MM.1S (cell line): ENCODE data around the gene HDAC9.

Experiments used
- DNase-seq: peaks from one replicate; pipeline ENCODE4 v3.0.0-alpha.2; 2015
- H2AFZ ChIP-seq: fragments of 300-600 bp; sonication (generic); 2 replicates; pipeline ENCODE4 v1.6.0; 2016; ENCODE audit warnings: antibody characterized with exemption, low read length
- H3F3A ChIP-seq: fragments of 300-600 bp; sonication (generic); 2 replicates; pipeline ENCODE4 v1.6.1; 2016; ENCODE audit warnings: mild to moderate bottlenecking, antibody characterized with exemption, low read length, moderate library complexity, mixed read lengths; ENCODE audit not compliant: insufficient read depth
- H3K27ac ChIP-seq: fragments of 300-600 bp; sonication (generic); 2 replicates; pipeline ENCODE4 v1.5.1; 2016; ENCODE audit warnings: mild to moderate bottlenecking, low read length
- H3K27me3 ChIP-seq: fragments of 300-600 bp; sonication (generic); replicated peaks from 2 replicates; pipeline ENCODE4 v1.6.0; 2016; ENCODE audit warnings: low read length; ENCODE audit not compliant: insufficient read depth
- H3K36me3 ChIP-seq: fragments of 300-600 bp; sonication (generic); replicated peaks from 2 replicates; pipeline ENCODE4 v1.6.1; 2016; ENCODE audit warnings: mild to moderate bottlenecking, low read length, mixed read lengths; ENCODE audit not compliant: insufficient read depth
- H3K4me1 ChIP-seq: fragments of 300-600 bp; sonication (generic); 2 replicates; pipeline ENCODE4 v1.6.1; 2016; ENCODE audit warnings: low read length, mixed read lengths
- H3K4me2 ChIP-seq: fragments of 300-600 bp; sonication (generic); 2 replicates; pipeline ENCODE4 v1.6.0; 2016; ENCODE audit warnings: low read depth, low read length
- H3K4me3 ChIP-seq: fragments of 300-600 bp; sonication (generic); 2 replicates; pipeline ENCODE4 v1.5.1; 2016; ENCODE audit warnings: low read length, mixed read lengths
- H3K79me2 ChIP-seq: fragments of 300-600 bp; sonication (generic); 2 replicates; pipeline ENCODE4 v1.6.1; 2016; ENCODE audit warnings: mixed run types, low read length, mixed read lengths
- H3K9ac ChIP-seq: fragments of 300-600 bp; sonication (generic); 2 replicates; pipeline ENCODE4 v1.6.1; 2016; ENCODE audit warnings: low read length, mixed read lengths
- H3K9me2 ChIP-seq: fragments of 300-600 bp; sonication (generic); replicated peaks from 2 replicates; pipeline ENCODE4 v1.6.1; 2016; ENCODE audit warnings: mild to moderate bottlenecking, low read length, mixed read lengths; ENCODE audit not compliant: insufficient read depth
- H3K9me3 ChIP-seq: fragments of 300-600 bp; sonication (generic); replicated peaks from 2 replicates; pipeline ENCODE4 v1.6.1; 2016; ENCODE audit warnings: mild to moderate bottlenecking, low read length, mixed read lengths; ENCODE audit not compliant: insufficient read depth
- H4K20me1 ChIP-seq: fragments of 300-600 bp; sonication (generic); 2 replicates; pipeline ENCODE4 v1.6.1; 2016; ENCODE audit warnings: mild to moderate bottlenecking, low read length, moderate library complexity, mixed read lengths; ENCODE audit not compliant: insufficient read depth
- EZH2 ChIP-seq: fragments of 300-600 bp; sonication (generic); optimal IDR thresholded peaks from 2 replicates; pipeline ENCODE3; 2017; ENCODE audit warnings: low read depth, mild to moderate bottlenecking, antibody characterized with exemption, low read length, mixed read lengths
- EZH2phosphoT487 ChIP-seq: fragments of 300-600 bp; sonication (generic); IDR thresholded peaks from 2 replicates; pipeline ENCODE4 v1.6.1; 2018; ENCODE audit warnings: antibody characterized with exemption, low read length
- TF ChIP-seq, protein P1 (sequence below): fragments of 300-600 bp; sonication (generic); IDR thresholded peaks from 2 replicates; pipeline ENCODE4 v1.5.1; 2016; ENCODE audit warnings: antibody characterized with exemption, low read length, mixed read lengths

HDAC9 gene

GRCh38 chr7:18623389-18623788 lies 127.8 kb downstream of the HDAC9 start:
- no peak for TF ChIP-seq EZH2
- no peak for TF ChIP-seq EZH2phosphoT487
- TF ChIP-seq, protein P1, sequence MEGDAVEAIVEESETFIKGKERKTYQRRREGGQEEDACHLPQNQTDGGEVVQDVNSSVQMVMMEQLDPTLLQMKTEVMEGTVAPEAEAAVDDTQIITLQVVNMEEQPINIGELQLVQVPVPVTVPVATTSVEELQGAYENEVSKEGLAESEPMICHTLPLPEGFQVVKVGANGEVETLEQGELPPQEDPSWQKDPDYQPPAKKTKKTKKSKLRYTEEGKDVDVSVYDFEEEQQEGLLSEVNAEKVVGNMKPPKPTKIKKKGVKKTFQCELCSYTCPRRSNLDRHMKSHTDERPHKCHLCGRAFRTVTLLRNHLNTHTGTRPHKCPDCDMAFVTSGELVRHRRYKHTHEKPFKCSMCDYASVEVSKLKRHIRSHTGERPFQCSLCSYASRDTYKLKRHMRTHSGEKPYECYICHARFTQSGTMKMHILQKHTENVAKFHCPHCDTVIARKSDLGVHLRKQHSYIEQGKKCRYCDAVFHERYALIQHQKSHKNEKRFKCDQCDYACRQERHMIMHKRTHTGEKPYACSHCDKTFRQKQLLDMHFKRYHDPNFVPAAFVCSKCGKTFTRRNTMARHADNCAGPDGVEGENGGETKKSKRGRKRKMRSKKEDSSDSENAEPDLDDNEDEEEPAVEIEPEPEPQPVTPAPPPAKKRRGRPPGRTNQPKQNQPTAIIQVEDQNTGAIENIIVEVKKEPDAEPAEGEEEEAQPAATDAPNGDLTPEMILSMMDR, result no peak

GRCh38 chr7:18624459-18624858 lies 128.9 kb downstream of the HDAC9 start:
- no peak overlapping the region for H3K27ac ChIP-seq
- no peaks in the 10 kb centered on the region for H3K79me2 ChIP-seq
- no peak overlapping the region for H2AFZ ChIP-seq
- H4K20me1 ChIP-seq, result no peaks in the 10 kb centered on the region
- no peaks in the 10 kb centered on the region; the same call in 1 of the 2 replicates for H3K36me3 ChIP-seq
- H3F3A ChIP-seq, result no peaks in the 10 kb centered on the region
- H3K4me3 ChIP-seq, result no peak overlapping the region
- no peaks in the 10 kb centered on the region for H3K4me1 ChIP-seq
- no peak for DNase-seq
- no peaks in the 10 kb centered on the region for H3K9me3 ChIP-seq
- no peaks in the 10 kb centered on the region for H3K27me3 ChIP-seq
- H3K9me2 ChIP-seq, result no peaks in the 10 kb centered on the region
- no peak overlapping the region for H3K4me2 ChIP-seq
- H3K9ac ChIP-seq, result no peak overlapping the region
- TF ChIP-seq EZH2, result no peak
- TF ChIP-seq, protein P1, result no peak
- no peak for TF ChIP-seq EZH2phosphoT487

More at GRCh38 chr7:18623389-18623788, 127.8 kb downstream of the HDAC9 start:
- no peaks in the 10 kb centered on the region for H4K20me1 ChIP-seq
- no peaks in the 10 kb centered on the region for H3K27me3 ChIP-seq
- H3K4me2 ChIP-seq, result no peak overlapping the region
- H3K36me3 ChIP-seq, result no peaks in the 10 kb centered on the region; the same call in 1 of the 2 replicates
- H3K79me2 ChIP-seq, result no peaks in the 10 kb centered on the region
- H3K9me2 ChIP-seq, result no peaks in the 10 kb centered on the region
- H3K9me3 ChIP-seq, result no peaks in the 10 kb centered on the region
- H3K4me1 ChIP-seq, result no peaks in the 10 kb centered on the region
- no peak for DNase-seq
- no peak overlapping the region for H3K4me3 ChIP-seq
- no peak overlapping the region for H3K27ac ChIP-seq
- H3K9ac ChIP-seq, result no peak overlapping the region
- H3F3A ChIP-seq, result no peaks in the 10 kb centered on the region
- H2AFZ ChIP-seq, result no peak overlapping the region

DNA sequence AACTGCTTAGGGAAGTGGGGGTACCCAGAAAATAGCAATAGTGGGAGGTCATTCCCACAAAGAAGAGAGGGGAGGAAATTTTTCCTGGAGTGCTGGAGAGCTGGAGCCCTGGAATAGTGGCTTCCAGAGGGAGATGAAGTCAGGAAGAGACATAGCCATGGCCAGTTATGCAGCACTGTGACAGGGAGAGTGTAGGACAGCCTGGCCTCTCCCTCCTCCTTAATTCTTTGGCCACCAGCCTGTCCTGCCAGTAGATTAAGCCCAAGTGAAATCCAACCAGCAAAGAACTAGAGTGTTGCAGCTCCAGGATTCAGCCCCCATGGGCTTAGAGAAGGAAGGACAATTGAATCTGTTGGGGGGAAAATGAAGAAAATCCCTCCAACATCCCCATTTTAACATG lies 130.5 kb downstream of the HDAC9 start:
- no peak overlapping the region for H3K27ac ChIP-seq
- no peaks in the 10 kb centered on the region; the same call in 1 of the 2 replicates for H3K36me3 ChIP-seq
- TF ChIP-seq EZH2phosphoT487, result no peak
- TF ChIP-seq EZH2, result no peak
- TF ChIP-seq, protein P1, result no peak
- no peak overlapping the region for H3K9ac ChIP-seq
- H2AFZ ChIP-seq, result no peak overlapping the region
- no peak overlapping the region for H3K4me3 ChIP-seq
- no peaks in the 10 kb centered on the region for H3F3A ChIP-seq
- H3K4me2 ChIP-seq, result no peak overlapping the region
- no peak for DNase-seq
- H4K20me1 ChIP-seq, result no peaks in the 10 kb centered on the region
- no peaks in the 10 kb centered on the region for H3K27me3 ChIP-seq
- no peaks in the 10 kb centered on the region for H3K9me2 ChIP-seq
- H3K9me3 ChIP-seq, result no peaks in the 10 kb centered on the region
- no peaks in the 10 kb centered on the region for H3K4me1 ChIP-seq
- H3K79me2 ChIP-seq, result no peaks in the 10 kb centered on the region
